NCI-H2196 (cell line): ENCODE data around the gene CCDC57.

Source experiments
- DNase-seq: peaks from one replicate; lab custom pipeline; 2025; ENCODE audit not compliant: unreplicated experiment; lab: John Stamatoyannopoulos, UW

The CCDC57 gene

DNA sequence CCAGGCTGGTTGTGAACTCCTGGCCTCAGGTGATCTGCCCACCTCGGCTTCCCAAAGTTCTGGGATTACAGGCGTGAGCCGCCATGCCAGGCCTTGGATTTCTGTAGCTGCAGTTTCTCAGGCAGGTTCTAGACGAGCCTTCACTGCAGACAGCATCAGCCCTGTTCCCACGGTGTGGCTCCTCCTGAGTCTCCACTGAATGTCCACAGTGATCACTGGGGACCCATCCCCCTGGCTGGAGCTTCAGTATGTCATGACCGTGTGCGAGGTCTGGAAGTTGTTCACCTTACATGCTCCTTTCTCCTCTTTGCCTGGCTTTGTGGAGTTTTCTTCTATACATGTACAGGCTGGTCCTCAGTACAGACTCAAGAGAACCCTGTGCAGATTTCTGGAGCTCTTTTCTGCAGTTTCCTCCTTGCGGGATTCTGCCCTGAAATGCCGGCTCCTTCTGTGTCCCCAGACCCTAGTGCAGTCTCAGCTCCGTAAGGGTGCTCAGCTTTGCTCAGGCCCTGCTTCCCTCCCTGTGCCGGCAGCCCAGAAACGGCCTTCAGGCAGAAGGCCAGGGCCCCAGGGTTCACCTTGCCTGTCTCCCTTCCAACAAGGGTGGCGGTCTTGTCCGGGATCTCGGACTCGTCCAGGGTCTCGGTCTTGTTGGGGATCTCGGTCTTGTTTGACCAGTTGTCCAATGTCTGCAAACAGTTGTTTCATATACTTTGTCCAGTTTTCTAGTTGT, 100.3 kb downstream of the CCDC57 start:
- no peak for DNase-seq

DNA sequence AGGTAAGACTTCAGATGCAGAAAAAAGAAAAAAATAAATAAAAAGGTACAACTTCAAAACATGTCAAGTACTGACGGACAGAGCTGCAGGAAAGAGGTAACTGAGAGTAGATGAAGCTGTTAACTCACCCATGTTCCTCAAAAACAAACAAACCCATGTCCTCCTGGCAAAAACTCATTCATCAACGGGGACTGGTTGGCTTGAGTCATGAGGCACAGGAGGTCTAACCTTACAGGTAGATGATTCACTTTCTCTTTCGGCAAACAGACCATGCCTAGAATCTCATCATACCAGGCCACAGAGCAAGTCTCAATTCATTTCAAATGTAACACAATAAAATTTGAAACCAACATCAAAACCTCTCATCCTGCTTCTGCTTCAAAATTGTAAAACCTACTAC, 102.3 kb downstream of the CCDC57 start:
- DNase-seq = peak; percentile 73

DNA sequence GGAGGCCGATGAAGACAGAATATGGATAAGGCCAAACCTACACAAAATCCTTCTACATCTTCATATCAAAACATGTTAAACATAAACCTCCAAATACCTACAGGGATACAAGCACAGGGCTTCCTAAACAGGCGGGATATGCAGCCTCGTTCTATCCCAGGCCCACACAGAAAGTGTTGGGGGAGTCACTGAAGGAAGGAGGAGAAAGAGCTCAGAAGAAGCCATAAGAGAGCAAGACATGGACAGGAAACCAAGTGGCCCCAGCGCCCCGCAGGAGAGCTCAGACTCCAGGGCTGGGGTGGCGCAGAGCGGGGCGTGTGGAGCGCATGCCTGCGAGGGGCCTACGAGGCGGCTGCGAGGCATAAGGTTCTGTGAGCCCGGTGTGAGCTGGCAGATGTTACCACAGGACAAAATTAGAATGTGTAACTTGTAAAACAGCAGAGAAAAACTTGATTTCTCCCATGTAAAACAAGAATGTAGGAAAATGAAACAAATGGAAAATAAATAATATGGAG, 103.6 kb downstream of the CCDC57 start:
- no peak for DNase-seq

DNA sequence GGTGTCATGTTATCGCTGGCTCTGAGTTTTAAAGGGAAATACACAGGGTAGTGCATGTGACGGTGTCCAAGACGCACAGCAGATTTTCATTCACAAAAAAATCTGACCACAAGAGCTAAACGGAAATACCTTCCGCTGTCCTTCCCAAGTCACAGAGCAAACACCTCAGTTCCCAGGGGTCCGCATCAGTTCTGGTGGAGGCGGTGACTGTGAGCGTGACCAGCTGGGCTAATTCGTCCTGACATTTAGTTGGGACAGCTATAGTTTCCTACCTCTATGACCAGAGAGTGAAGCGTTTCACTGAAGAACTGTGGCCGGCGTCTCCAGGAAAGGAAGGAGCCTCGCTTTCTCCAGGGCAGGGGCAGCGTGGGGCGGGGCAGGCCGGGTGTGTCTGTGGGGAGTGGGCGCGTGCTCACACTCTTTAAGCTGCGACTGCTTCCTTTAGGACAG, 104.1 kb downstream of the CCDC57 start:
- no peak for DNase-seq

DNA sequence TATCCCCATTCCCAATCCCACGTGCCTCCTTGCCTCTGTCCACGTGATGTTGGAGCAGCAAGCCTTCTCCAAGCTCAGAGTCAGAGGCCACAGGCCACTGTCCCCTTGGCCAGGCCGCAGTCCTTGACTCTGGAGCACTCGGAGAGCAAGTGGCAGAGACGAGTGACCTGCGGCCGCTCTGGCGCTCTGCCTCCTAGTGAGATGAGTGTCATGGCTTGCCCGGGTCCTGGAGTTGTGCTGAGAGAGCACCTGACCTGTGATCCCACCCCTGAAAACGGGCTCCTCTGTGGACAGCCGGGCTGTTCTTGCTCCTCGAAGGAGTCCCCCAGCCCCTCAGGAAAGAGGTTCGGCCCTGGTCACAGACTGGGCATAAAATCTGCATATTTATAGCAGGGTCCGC, 104.6 kb downstream of the CCDC57 start:
- DNase-seq = no peak

DNA sequence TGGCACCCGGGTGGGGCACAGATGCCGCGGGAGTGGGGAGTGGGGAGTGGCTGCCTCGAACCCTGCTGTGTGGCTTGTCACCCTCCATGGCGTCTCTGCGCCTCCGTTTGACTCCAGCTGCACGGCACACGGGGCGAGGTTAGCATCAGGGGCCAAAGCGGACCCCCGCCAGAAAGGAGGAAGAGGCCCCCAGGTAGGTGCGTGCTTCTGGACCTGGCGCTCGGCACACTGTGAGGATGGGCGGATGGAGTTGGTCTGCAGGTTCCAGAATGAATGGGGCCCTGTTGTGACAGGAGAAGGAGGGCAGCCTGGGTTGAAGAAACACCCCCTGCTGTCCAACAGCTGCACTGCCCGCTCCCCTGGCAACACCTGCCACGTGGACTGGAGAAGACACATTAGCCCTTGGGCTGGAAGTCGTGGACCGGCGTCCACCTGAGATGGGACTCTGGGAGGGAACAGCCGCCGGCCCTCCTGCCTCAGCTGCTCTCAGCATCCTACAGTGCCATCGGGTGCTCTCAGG, 105.2 kb downstream of the CCDC57 start:
- no peak for DNase-seq

DNA sequence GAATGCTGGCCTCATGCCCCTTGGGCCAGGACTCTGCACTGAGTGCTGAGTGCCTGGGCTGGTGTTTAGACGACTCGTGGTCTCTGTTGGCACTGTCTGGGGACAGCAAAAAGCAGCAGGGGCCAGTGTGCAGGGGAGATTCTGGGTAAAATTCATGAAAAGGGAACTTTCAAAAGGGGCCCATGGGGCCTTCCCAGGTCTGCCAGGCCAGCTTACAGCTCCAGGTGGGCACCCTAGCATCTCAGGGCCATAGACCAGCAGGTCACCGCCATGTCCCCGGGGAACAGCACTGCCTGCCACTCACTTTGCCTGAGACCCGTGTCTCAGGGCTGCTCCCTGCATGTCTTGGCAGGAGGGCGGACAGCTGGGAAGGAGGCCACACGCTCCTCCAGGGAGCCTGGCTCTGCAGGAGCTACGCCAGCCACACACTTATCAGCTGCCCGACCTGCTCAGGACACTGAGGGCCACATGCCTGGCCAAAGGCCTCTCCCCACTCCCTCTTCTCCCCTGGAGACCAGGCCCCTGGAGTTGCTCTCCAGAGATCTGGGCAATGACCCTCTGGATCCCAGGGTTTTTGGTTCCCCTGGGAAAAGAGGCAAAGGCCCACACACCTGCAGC, 105.8 kb downstream of the CCDC57 start:
- DNase-seq = no peak

DNA sequence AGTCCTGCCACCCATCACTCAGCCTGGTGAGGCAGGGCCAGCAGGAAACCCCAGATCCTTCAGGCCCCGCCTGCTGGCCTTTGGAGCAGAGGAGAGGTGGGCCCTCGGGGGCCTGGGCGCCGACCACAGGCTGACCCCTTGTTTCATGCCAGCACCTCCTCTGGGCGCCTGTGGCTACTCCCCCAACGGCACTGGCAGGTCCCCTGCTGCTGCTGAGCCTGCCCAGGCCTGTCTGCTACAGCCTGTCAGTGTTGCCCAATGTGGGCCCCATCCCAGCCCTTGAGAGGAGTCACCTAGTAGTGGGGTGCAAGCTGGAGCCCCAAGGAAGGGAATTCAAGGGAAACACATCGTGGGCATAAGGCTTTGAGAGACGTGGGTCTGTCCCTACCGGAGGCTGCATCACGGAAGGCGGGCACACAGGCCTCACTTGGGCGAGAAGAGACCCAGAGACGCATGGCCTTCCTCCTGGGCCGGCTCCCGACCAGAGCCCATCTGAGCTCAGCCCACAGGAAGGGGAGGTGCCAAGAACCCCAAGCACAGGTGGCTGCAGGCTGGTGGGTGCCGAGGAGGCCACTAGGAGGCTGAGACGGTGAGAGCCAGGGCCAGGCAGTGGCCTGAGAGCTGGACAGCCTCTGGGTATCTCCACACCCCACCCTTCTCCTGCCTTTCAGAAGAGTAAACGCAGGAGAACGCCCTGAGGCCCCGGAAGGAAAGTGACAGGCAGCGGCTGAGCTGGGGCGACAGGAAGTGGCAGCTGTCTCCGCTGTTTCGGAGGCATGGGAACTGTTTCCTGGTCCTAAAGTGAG, 106.6 kb downstream of the CCDC57 start:
- DNase-seq = peak; percentile 78

DNA sequence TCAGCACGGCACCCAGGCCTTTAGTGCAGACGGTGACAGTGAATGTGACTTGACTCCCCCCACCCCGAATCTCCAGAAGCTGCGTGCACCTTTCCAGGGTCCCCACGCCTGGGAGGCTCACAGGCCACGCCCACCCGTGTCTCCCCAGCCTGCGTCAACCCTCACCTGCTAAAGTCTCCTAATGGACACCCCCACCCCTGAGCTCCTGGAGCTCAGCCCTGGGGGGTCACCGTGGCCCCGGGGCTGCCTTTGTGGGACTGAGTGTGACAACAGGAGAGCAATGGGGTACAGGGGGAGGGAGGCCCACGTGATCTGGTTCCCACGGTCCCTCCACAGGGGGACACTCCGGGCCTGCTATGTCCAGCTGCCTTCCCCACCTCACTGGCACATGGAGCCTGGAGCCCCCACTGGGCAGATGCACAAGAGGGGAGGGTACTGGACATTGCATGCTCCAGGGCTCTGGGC, 107.2 kb downstream of the CCDC57 start:
- no peak for DNase-seq

DNA sequence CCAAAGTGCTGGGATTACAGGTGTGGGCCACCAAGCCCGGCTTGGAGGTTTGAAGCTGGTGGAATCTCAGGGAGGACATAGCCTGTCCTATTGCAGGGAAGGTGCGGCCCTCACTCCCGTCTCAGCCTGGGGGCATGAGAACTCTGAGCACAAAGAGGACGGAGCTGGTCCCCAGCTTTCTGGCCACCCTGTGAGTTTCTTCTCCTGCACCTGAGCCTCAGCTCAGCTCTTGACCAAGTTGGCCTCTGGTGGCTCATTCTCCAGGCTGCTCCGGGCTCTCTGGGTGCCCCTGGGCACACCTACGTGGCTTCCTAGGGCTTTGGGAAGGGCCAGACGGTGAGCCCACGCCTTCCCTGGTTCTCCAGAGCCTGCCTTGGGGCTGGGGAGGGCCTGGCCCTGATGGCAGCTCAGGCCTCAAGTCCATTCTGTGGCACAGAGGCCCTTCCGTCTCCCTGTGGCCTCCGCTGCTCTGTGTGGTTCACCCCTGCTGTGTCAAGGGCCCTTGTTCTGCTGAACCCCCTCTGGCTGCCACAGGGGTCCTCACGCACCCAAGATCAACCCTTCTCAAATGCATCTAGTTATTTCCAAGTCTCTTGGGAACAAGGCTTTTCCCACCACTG, 107.7 kb downstream of the CCDC57 start:
- DNase-seq = no peak

DNA sequence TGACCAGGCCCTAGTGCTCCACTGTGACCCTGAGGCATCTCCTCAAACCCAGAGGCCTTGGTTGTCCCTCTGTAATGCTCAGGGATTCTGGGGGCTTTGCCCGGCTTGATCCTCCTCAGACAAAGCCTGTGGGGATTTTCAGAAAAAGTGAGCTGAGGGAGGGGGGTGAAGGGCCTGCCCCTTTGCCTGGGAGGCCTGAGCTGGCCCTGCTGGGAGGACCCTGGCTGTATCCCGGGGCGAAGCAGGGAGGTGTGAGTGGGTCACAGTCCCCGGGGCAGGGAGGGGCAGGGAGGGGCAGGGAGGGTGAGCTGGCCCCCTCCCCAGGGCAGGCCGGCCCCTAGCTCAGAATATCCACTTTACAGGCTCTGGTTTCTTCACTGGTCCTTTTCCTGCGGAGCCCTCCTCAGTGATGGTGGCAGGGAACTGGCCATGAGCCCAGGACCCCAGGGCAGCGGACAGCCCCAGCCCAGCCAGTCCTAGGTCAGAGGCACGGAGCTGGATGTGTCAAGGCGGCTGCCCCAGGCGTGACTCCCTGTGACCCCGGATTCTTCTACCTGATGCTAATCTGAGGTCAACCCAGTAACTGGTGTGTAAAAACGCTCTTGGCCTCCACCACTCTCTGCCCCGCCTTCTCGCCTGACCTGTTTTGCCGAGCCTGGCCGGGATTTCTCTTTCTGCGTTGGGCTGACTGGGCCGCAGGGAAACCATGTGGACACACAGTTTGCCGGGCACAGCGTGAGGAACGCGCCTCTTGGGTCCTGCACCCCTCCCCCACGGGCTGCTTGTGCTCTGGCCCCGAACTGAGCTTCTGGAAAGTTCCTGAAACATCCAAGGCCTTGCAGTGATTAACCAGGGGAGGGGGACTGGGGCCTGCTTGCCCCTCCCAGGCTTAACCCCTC, 108.8 kb downstream of the CCDC57 start:
- no peak for DNase-seq

DNA sequence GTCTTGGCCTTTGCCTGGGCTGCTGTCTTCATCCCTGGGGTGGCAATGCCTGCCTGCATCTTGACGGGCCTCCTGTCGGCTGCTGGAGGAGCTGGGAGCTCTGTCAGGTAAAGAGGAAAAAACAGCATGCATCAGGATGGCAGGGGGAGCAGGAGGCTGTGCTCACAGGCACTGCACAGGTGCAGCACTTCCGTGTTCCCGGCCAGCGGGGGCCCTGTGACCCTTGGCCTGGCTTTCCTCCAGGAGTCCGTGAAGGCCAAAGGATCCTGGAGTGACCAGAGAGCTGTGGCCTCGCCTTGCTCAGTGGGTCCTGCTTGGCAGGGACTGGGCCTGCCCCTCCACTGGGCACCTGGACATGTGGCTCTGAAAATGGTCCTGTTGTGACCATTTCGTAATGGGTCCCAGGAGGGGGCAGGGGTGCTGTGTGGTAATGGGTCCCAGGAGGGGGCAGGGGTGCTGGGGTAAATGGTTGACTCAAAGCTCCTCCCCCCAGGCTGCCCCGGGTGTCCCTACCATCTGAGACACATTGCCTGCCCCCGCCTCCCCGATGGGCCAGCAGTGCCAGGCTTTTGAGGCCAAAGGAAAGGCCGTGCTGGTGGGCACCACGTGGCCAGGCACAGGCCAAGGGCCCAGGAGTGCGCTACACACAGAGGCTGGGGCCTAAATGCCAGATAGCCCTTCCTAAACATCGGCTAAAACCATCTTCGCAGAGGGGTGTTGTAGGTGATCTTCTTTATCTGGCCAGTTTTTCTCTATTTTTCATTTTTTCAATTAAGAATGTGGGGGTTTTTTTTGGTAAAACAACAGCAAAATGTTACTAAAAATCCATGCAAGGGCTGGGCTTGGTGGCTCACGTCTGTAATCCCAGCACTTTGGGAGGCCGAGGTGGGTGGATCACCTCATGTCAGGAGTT, 110.6 kb downstream of the CCDC57 start:
- no peak for DNase-seq

DNA sequence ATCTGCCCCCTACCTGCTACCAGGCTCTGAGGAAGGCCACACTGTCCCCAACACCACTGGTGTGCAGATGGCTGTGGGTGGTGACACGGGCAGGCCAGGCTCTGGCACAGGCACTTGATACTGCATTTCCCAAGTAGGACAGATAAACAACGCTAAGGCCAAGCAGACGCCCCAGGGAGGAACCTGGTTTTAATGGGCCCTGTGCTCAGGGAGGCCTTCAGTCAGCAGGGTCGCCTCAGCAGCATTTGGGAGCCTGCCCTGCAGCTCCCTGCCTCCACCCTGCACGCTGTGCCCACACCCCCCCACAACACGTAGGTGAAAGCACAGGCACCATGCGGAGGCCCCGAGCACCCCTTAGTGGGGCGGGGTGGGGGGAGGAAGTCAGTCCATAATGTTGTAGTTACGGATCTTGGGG, 111.3 kb downstream of the CCDC57 start:
- DNase-seq = no peak

DNA sequence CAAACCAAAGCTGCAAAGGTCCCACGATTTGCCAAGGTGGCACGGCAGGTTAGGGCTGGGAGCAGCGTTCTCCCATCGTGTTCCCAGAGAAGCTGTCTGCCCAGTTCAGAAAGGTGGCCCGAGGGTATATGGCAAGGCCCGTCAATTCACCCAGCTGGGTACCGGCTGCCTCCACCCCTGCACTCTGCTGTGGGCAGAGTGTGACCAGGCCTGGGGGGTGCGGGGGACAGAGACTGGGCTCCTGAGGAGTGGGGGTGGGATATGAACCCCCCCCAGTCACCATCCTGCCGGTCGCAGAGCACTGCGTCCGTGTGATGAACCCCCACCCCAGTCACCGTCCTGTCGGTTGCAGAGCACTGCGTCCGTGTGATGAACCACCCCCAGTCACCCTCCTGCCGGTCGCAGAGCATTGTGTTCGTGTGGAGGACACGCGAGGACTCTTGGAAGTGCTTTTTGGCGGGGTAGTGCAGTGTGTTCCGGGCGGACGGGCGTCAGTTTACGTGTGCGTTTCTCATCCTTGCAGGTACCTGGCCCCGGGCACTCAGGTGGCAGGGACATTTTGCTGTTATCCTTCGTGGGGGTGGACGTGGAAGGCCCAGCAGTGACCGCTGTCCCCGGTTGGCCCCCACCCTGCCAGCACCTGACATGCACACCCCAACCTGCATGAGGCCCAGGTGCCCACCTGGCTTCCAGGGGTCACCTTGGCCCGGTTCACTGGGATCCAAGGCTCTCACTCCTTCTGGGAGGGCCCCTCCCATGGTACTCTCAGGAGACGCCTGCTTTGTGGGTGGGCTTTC, 111.9 kb downstream of the CCDC57 start:
- no peak for DNase-seq

DNA sequence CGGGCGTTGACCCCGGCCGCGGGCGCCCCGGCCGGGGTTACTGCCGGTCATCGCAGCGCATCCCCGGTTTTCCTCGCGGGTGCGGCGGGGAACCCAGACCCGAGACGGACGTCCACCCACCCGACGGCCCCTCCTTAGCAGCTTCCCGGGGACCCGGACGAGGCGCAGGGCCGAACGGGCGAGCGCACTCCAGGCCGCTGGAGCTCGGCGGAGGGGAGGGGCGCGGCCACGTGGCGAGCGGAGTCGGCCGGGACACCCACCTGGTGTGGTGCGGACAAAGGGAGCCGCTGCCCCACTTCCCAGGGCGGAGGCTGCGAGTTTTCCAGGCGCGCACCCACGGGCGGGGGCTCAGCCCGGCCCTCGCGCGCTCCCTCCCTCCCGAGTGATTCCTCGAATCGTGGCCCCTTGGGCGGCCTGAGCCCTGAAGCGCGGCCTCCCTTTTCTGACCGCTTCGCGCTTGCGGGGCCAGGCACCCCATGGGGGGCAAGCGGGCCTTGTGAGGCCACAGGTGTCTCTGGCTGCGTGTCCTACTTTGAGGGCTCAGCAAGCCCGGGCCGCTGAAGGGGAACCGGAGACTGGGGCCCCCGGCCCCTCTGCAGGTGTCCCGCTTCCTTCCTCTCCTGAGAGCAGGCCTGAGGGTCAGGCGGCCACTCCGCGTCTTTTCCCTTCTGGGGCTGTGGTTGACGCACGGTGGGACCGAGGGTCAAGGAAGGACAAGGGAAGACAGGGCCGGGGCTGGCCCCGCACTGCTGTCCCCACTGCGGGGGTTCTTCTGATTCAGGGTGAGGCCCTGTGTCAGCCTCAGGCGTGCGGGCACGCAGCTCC, 113.5 kb downstream of the CCDC57 start:
- DNase-seq = no peak

DNA sequence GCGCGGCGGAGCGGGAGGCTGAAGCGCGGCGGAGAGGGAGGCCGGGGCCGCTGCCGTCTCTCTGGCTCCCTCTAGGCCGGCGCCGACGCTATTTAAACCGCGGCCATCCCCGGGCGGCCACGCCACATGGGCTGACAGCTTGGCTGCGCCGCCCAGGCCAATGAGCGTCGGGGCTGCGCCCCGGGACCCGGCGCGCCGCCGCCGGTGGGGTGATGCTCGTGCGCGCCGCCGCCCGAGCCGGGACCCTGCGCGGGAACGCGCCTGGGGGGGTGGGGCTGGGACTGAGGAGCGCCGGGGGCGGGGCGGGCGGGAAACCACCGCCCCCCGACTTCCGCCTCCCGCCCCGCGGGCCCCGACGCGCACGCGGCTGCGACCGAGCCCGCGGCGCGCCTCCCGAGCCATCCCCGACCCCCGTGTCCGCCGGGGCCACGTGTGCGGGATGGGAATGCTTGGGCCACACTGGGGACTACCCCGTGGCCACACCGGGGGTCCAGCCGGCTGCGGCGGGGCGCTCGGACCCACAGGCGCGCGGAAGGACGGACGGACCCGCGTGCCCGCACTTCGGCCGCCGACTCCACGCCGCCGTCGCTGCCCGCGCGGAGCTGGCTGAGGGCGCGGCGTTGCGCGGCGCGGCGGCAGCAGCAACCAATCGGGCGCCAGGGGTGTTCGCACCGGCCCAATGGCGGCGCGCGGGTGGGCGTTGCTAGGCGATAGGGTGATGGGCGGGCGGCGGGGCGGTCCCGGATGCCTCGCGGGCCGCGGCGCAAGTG, 114.3 kb downstream of the CCDC57 start, which contains the start of gene FASN:
TSS of gene FASN (minus strand) at position 68 of the 770 bp plus-strand sequence. CDS start 1,791 bp downstream, outside the sequence.
- peak; percentile 100 for DNase-seq

DNA sequence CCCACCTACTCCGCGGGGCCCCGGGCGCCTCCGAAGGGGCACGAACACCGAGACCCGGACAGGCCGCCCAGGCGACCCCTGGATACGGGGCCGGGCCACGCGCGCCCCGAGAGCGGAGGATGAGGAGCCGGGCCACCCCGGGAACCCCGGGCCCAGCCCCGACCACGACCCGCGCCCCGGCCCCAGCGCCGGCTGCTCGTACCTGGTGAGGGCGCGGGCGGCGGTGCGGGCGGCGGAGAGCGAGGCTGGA, 114.8 kb downstream of the CCDC57 start:
- no peak for DNase-seq
